Esophagus muscularis mucosa (tissue), 3 donors: ENCODE results near the gene CHL1.

Source experiments
- POLR2A ChIP-seq: fragments of 450-650 bp; IDR thresholded peaks from one replicate; pipeline ENCODE4 v1.6.1; 2017; ENCODE audit warnings: antibody characterized with exemption, moderate library complexity, mild to moderate bottlenecking, low read depth
- POLR2AphosphoS5 ChIP-seq, 2 donors: sonication (generic); formaldehyde crosslinking; IDR thresholded peaks; one replicate each; pipeline ENCODE4 v1.6.1; 2017; ENCODE audit warnings: antibody characterized with exemption in 2 of 2
- TF ChIP-seq, protein P1 (sequence below), 3 experiments: fragments of 200-600 bp in 2 of 3; fragments of 450-650 bp in 1 of 3; sonication (generic) in 2 of 3; IDR thresholded peaks; one replicate each; pipeline ENCODE4 v1.5.1; 2017 to 2019; ENCODE audit warnings: antibody characterized with exemption in 3 of 3, mild to moderate bottlenecking in 2 of 3, moderate library complexity in 1 of 3

DNA sequence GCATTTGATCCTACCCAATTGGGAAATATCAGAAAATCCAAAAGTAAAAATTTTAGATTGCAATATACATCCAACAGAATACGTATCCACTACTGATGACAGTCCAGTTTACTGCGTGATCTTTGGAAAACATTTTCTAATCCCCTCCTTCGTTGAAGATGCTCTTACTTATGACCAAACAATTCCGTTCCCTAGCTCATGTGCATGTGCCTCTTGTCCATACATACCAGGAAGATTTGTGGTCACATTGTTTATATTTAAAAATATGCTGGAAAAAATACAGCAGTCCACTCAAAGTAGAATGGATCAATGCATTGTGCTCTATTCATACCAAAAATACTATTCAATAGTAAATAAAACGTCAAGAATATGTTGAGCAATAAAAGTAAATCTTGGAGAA is 135.3 kb downstream of the CHL1 start:
- TF ChIP-seq, protein P1, sequence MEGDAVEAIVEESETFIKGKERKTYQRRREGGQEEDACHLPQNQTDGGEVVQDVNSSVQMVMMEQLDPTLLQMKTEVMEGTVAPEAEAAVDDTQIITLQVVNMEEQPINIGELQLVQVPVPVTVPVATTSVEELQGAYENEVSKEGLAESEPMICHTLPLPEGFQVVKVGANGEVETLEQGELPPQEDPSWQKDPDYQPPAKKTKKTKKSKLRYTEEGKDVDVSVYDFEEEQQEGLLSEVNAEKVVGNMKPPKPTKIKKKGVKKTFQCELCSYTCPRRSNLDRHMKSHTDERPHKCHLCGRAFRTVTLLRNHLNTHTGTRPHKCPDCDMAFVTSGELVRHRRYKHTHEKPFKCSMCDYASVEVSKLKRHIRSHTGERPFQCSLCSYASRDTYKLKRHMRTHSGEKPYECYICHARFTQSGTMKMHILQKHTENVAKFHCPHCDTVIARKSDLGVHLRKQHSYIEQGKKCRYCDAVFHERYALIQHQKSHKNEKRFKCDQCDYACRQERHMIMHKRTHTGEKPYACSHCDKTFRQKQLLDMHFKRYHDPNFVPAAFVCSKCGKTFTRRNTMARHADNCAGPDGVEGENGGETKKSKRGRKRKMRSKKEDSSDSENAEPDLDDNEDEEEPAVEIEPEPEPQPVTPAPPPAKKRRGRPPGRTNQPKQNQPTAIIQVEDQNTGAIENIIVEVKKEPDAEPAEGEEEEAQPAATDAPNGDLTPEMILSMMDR (IDR thresholded peaks at IDR 0.05) = no peak
- TF ChIP-seq POLR2AphosphoS5 (IDR thresholded peaks at IDR 0.05) (no peak), POLR2A (no peak)
